KBM-7 (cell line): ENCODE results near the gene IL1RAPL2.
"Not testable (repeated sequence)": the region's sequence is repeated elsewhere in the genome, so short reads cannot be mapped to it uniquely, and the experiment has no call there.

Experiments
- DNase-seq: peaks from one replicate; pipeline ENCODE4 v3.0.0-alpha.2; 2015
- in situ Hi-C: fragments of 300-500 bp; cut with MboI; formaldehyde crosslinking; loops from 2 replicates; pipeline ENCODE4 v1.14.3; 2020; ENCODE audit warnings: low sequenced_read_pairs, low pct_unique_long_range_greater_than_20kb, mixed read lengths

IL1RAPL2 gene

GRCh38 chrX:104565791-104566680 is at the start of gene IL1RAPL2:
Gene IL1RAPL2, plus strand, starts transcription at chrX:104566199.
- peak; percentile 50 for DNase-seq
- in situ Hi-C loops = no loop called here

DNA sequence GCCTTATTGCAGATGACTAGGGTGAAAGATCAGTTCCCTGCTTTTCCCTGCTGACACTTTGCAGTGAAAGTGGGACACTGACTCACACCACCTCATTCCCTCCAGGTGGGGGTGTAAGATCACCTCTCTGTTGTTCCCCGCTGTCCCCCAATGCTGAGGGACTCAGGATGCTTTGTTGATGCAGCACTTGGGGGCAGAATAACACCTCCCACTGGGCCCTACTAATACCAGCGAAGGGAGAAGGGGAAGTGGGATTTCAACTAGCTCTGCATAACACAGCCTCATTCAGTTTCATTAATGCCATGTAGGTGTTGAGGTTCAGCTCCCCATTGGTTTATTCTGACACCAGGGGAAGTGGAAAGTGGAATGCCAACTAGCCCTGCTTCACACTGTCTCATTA is 43.6 kb upstream of the IL1RAPL2 start:
- DNase-seq = no peak
- in situ Hi-C loops = no loop called here

GRCh38 chrX:104523858-104524257 is 42.1 kb upstream of the IL1RAPL2 start:
- in situ Hi-C loops = no loop called here
- no peak for DNase-seq

GRCh38 chrX:104539081-104539480 is 26.9 kb upstream of the IL1RAPL2 start:
- in situ Hi-C loops = no loop called here
- no peak for DNase-seq

- DNase-seq, in situ Hi-C loops: not testable (repeated sequence)
Measured at GRCh38 chrX:104542447-104542846, 23.6 kb upstream of the IL1RAPL2 start.

- DNase-seq = no peak
- in situ Hi-C loops = no loop called here
Measured at GRCh38 chrX:104564335-104564734, 1.7 kb upstream of the IL1RAPL2 start.

DNA sequence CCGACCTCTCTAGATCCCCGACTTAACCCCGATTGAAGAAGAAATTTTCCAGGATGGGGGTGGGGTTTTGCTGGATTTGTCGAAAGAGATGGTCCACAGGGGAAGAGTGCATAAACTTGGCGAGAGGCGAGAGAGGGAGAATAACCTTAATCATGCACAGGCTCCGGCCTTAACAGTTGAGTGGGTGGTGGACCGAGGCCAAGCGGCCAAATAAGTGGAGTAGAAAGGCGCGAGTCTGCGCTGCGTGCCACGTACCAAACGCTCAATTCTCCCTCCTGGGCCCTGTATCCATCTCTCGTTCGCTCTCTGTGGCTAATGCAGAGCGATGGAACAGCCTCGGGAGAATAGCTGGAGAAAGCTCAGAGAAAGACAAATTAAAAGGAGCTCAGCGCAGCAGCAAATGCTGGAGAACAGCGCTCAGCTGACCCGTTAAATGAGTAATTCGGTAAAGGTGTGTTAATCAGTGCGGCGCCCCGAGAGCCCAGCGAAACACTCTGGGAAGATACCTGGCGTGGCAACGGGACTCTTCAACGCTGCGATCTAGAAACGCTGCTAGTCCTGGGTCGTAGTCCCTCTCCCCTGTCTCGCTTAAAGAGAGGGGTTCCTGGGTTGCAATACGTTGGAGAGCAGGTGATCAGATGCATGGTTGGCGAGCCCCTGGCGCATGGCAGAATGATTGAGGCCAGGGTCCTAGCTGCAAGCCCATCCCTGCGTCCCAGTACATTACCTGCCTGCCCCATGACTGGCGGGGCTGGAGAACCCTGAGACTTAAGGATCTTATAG is 887 bp upstream of the IL1RAPL2 start:
- in situ Hi-C loops = no loop called here

DNA sequence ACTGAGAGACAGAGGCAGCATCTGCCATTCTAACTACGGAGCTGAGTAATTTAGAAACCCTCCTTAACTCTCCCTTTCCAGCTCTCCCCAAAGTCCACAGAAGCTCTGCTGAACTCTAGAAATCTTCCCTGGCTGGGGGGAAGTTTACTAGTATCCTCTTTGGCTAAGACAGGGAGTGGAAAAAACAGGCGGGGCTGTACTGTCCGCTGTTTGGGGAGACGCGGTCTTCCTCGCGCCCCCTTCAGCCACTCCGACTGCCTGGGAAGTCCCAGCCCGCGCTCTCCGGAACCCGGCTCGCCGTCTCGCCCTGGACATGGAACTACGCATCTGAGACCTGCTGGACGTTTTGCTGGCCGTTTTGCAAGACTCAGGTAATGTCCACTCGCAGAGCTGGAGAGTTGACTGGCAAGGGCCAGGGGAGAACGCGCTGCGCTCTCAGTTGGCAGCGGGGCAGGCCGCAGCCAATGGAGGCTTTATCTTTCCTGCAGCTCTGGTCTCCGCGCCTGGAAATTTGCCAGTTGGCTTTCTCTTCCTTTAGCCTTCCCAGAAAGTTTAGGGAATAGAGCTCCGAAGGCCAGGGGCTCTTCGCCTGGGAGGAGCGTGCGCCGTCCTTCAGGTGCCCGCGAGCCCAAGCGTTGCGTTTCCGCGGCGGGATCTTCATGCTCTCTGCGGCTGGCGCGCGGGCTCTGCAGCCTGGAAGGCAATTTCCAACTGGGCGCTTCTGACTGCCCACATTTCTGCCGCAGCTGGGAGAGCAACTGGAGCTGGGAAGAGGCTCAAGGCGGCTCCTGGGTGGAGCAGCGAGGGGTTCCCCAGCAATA is 892 bp downstream of the IL1RAPL2 start:
- DNase-seq = no peak
- in situ Hi-C loops = no loop called here

More for the DNA sequence above, 887 bp upstream of the IL1RAPL2 start:
- no peak for DNase-seq

DNA sequence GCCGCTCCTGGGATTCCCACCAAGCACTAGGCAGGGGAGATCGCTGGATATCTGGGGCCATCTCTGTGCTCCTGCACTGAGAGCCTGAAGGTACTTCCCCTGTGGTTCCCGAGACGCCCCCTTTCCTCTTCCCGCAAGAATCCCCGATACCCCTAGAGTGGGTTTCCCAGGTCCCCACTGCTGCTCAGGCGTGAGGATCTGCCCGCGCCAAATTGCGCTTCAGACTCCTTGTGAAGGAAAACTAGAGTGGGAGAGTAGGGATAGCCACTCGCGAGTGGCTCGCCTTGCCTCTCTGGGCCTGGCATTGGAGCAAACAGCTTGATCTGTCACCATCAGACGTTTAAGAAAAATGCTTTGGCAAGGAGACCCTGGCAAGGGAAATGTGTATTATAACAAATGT is 1.5 kb downstream of the IL1RAPL2 start:
- in situ Hi-C loops = no loop called here
- no peak for DNase-seq

DNA sequence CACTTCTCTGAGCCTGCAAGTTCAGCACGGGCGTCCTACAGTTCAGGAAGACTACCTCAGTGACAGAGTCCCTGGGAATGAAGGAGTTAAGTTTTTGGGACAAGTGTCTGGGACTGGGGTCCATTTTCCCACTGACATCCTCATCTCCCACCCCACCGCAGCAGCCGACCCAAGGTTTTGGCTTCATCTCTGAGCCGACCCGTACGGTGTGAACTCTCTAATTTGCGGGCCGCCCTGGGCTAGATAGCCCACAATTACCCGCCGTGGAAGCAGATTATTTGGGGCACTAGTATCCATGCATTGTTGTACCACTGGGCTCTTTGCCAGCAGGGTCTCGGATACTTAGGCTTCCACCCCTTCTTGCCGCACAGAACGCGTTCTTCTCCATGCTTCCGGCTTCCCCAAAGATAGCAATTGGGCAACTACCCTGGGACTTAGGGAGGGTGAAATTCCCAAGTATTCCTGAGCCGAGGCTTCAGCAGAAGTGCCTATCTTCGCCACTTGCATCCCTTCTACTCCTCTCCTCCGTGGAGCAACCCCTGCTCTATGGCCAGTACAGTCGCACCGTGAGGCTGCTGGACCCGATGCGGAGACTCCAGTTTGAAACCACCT is 2.4 kb downstream of the IL1RAPL2 start:
- in situ Hi-C loops = no loop called here
- no peak for DNase-seq

GRCh38 chrX:104618106-104618895 is 52.3 kb downstream of the IL1RAPL2 start:
- in situ Hi-C loops = no loop called here

GRCh38 chrX:104621781-104622180 is 55.8 kb downstream of the IL1RAPL2 start:
- DNase-seq = no peak
- in situ Hi-C loops = no loop called here

More at GRCh38 chrX:104618106-104618895, 52.3 kb downstream of the IL1RAPL2 start:
- no peak for DNase-seq

DNA sequence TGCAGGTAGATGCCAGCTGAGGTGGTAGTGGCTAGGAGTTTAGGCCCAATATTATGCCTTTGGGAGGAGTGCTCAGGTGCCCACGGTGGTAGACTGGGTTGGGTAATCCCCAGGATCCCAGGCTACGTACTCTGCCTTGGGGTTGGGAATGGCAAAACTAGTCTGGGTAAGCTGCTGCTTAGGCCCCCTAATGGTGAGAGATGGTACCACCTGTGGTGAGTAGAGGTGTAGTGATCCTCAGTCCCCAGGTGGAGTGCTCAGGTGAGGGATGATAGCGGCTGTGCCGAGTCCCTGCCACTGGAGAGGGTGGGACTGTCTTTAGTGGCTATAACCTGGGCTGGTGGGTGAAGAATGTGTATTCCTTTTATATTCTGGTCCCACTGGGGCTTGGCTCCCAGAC is 75.2 kb downstream of the IL1RAPL2 start:
- in situ Hi-C loops = no loop called here

DNA sequence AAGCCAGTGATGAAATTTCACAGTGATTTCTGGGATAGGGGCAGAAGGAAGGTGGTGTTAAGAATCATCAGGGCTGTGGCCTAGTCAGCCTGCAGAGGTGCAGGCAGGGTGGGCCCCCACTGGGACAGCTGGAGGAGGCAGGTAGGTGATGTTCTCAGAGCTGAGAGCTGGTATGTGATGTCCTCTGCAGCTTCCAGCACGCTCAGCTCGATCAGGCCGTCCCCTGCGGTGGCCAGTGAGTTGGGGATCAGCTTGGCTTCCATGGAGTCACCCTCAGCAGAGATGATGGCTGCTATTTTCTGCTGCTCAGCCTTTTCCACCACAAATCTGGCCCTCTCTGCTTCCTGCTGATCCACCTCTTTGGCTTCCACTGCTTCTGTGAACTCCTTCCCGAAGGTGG is 81.1 kb downstream of the IL1RAPL2 start:
- no peak for DNase-seq
- in situ Hi-C loops = no loop called here

More for the DNA sequence above, 75.2 kb downstream of the IL1RAPL2 start:
- no peak for DNase-seq

GRCh38 chrX:104659005-104659744 is 93.2 kb downstream of the IL1RAPL2 start:
- DNase-seq = no peak
- in situ Hi-C loops = no loop called here

DNA sequence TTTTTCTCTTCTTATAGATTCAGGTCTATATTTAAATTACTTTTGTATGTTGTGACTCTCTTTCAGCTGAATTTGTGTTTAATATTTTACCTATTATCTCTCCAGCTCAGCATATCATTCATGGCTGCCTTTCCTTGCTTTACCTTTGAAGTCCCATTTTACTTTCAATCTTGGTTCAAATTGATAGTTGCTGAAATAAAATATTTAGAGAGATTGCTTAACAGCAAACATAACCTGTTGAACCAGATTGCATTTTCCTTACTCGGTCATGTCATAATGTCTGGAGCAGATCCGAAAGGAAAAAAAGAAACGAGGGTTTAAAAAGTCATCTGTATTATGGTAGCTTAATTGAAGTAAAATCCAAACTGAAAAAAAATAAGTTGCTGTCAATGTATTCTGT is 94.1 kb downstream of the IL1RAPL2 start:
- in situ Hi-C loops = no loop called here

DNA sequence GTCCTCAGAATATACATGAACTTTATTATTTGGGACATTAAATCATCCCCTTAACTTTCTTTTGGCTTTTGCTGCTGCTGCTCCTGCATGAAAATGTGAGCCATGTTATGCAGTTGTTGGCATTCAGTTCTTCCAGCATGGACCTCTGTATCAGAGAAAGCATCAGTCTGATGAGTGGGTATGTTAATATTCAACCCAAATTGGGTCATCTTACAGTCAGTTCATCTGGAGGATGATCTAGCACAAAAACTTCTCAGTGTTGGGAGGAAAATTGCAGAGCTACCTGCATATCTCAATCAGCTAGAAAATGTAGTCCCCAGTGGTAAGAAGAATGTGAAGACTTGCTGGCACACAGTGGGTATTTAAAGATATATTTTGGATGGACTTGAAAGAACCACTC is 96.7 kb downstream of the IL1RAPL2 start:
- in situ Hi-C loops = no loop called here
- DNase-seq = no peak

More for the DNA sequence above, 94.1 kb downstream of the IL1RAPL2 start:
- no peak for DNase-seq

GRCh38 chrX:104665691-104666090 is 99.7 kb downstream of the IL1RAPL2 start:
- DNase-seq = no peak
- in situ Hi-C loops = no loop called here
